GM10847 (cell line): ENCODE data around the gene SDHB.

Source experiments
- POLR2A ChIP-seq: IDR thresholded peaks from 2 replicates; pipeline ENCODE4 v1.6.1; 2011; ENCODE audit not compliant: insufficient read length; ENCODE audit errors: extremely low read depth

The SDHB gene

DNA sequence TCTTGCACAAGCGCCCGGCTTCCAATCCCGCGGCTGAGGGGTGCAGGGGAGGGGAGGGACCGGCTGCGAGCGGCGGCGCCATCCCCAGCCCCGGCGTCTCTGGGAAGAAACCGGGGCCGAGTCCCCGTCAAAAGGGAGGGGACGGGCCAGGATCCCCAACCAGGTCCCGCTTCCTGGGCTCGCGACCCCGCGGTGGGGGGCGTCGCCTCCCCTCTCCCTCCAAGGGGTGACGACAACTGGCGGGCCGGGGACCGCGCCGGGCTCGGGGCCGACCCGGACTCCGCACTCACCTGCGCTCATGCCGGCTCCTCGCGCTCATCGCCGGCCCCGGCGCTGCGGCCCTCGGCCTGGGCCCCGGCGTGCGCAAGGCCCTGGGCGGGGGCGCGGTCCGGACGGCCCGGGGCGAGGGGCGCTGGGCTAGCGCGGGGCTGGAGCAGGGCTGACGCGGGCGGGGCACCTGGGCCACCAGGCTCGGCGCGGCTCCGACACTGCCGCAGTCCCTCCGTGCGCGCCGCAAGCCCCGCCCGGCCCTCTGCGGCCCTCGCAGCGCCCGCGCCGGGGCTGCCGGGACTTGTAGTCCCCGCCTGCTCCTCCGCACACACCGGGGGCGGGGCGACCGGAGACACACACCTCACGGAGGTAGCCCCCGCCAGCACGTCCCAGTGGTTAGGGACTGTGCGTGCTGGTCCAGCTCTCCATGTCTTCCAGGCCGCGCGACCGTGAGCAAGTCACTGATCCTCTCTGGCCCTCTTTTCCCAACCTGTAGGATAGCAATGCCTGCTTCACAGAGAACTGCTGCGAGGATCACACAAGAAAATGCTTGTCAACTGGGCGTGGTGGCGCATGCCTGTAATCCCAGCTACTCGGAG, 42.2 kb downstream of the SDHB start, which contains the start of gene ATP13A2:
ATP13A2 (minus strand) TSS at position 490 of the 869 bp plus-strand sequence; CDS start at position 300, 190 bp downstream.
- TF ChIP-seq POLR2A: peak; percentile 30

DNA sequence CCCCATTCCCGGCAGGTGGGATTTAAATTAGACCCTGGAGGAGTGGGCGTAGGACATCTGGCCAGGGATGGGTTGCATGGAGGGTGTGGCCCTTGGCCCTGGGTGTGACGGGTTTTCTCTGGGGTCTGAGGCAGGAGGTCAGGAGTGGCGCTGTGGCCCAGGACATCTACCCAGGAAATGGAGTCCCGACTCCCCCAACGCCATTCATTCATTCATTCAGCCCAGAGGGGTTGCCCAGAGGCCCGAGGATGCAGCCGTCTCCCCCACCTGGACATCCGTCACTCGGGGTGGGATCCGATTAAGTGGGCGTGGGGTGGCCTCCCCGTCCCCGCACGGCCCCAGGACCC, 42.8 kb downstream of the SDHB start:
- no peak for TF ChIP-seq POLR2A

GRCh38 chr1:17009706-17010105, 44.1 kb downstream of the SDHB start:
- no peak for TF ChIP-seq POLR2A

DNA sequence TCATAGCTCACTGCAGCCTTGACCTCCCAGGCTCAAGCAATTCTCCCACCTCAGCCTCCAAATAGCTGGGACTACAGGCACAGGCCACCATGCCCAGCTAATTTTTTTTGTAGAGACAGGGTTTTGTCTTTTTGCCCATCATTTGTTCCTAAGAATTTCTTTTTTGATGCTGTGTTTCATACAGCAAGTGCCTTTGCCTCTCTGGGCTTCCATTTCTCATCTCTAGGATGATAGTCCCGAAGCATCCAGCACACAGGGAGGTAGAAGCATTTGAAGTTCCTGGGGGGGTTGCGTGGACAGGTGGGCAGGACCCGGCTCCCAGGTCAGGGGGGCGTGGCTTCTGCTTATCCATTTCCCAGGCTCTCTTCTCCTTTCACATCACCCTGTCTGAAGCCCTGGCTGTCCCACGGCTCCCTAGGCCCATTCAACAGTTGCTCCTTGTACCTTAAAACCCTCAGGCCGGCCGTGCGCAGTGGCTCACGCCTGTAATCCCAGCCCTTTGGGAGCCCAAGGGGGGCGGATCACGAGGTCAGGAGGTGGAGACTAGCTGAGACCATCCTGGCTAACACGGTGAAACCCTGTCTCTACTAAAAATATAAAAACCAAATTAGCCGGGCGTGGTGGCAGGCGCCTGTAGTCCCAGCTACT, 45.5 kb downstream of the SDHB start:
- TF ChIP-seq POLR2A: no peak

DNA sequence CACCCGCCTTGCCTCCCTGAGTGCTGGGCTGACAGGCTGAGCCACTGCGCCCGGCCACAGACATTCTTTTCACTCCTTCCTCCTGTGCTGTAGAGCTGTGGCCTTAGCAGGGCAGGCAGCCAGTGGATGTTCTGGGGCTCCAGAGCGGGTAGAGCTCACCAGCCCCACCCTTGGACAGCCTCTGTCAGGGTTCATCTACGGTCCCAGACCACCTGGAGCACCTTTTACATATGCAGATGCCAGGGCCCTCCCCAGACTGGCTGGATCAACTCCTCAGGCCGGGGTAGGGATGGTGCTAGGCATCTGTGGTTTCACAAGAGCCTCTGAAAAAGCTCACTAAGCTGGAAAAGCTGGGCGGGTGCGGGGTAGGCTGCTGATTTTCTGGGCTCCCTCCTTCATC, 46.7 kb downstream of the SDHB start:
- no peak for TF ChIP-seq POLR2A

DNA sequence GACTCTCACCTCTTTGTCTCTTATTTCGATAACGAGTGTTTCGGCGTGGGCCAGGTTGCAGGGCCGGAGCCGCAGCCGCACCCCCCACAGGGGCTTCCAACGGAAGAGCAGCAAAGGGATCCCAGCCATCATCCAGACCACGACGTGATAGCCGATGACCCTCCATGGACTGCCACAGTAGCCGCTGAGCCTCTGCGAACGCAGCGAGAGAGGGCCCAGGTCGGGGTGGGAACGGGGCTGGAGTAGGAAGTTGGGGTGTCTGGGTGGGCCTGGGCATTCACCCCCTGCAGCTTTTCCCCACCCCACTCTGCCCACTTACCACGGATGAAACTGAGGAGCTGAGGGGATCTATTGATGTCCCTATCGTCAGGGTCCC, 48.5 kb downstream of the SDHB start:
- no peak for TF ChIP-seq POLR2A

DNA sequence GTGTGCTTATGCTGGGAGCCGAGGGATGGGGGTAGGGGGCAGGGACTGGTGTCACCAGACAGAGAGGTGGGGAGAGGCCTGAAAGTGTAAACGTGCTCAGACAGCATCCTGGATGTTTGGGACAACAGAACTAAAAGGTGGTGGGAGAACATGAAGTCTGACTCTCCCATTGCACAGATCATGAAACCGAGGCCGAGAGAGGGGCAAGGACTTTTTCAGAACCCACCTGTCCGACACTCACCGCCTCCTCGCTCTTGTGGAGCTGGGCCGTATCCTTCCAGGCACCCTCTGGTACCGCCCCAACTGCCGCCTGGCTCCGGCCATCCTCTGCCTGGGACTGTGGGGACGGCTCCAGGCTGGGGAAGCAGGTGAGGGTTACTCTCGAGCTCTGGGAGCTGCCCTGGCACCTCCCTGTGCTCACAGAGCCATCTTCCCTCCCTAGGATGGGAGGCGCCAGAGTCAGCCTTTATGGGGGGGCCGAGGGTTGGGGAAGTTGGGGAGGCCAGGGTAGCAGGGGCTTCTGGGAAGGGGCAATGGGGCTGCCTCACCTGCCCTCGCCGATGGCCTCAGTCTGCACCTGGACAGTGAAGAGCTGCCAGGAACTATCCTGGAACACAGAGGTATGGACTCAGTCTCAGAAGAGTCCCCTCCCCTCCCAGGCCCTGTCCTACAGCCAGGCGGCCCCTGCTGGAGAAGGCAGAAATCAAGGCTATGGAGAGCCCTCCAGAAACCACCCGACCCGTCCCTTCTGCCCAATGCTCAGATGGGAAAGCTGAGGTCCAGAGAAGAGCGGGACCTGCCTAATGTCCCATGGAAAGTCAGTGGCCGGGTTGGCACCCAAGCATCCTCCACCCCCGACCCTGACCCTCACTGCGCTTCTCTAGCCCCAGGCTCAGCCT, 49.1 kb downstream of the SDHB start:
- TF ChIP-seq POLR2A: no peak

GRCh38 chr1:17002524-17002902, 51.3 kb downstream of the SDHB start:
- TF ChIP-seq POLR2A: no peak

- no peak for TF ChIP-seq POLR2A
Measured at GRCh38 chr1:17001760-17002523, 51.9 kb downstream of the SDHB start.

GRCh38 chr1:16999863-17000262, 54.0 kb downstream of the SDHB start:
- no peak for TF ChIP-seq POLR2A

DNA sequence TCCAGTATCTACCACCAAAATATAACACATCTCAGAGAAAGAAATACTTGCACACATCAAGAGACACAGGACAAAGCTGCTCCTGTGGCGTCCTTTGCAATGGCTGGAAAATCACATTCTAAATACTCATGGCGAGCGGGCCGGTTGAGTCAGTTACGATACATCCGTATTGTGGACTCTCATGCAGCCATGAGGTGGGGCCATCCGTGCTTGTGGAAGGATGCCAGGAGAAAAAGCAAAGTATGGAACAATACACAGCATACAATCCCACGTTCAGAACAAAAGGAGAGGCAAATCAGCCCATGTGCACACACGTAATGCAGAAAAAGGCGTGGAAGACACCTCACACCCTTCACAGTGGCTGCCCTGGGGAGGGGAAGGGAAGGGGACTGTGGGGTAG, 55.2 kb downstream of the SDHB start:
- TF ChIP-seq POLR2A: no peak

GRCh38 chr1:16996845-16997244, 57.0 kb downstream of the SDHB start:
- no peak for TF ChIP-seq POLR2A

DNA sequence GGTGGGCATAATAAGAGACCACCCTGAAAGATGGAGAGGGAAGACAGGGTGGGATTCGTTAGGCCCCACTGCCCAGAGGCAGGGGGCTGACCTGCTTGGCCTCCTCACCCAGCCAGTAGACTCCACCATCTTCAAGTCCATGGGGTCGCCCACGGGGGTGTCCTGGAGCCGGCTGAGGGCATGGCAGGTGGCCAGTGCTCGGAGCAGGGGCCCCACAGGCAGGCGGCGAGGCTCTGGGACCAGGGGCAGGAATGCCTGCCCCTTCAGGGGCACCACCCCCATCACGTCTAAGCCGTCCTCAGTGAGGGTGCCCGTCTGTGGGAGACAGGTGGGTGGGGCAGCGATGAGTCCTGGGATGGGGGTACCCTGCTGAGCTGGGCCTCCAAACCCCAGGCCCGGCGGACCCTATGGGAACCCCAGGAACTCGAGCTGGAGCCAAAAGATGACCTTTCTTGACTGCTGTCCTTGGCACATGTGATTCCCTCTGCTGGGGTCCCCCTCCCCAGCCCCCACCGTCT, 60.3 kb downstream of the SDHB start:
- TF ChIP-seq POLR2A: no peak

- TF ChIP-seq POLR2A: no peak
Measured at GRCh38 chr1:16992675-16993074, 61.2 kb downstream of the SDHB start.

GRCh38 chr1:16992102-16992501, 61.7 kb downstream of the SDHB start:
- no peak for TF ChIP-seq POLR2A
